WTC11 (cell line): ENCODE measurements around the gene CISD3. TPM values are rescaled to one million over a fixed set of nuclear protein-coding genes. Genes with fewer than 3 reads are reported as not detected.
A peak's percentile ranks its signal among the peaks of the same experiment; 100 is the strongest.

Experiments used
- ATAC-seq: fragments of 200-7000 bp; cut with Tn5 transposase; 2 replicates; pipeline ENCODE4 v1.10.0; 2021; ENCODE audit warnings: mild to moderate bottlenecking, moderate library complexity
- CTCF ChIA-PET: fragments of 300-600 bp; sonication (Branson Sonifier 250); formaldehyde crosslinking; loops from one replicate; lab custom pipeline; 2021; ENCODE audit warnings: antibody characterized with exemption; lab: Charles Lee
- POLR2A ChIA-PET: fragments of 350-600 bp; sonication (Branson Sonifier 250); formaldehyde crosslinking; loops from one replicate; lab custom pipeline; 2021; ENCODE audit warnings: antibody characterized with exemption; lab: Charles Lee
- DNase-seq: peaks from one replicate; pipeline ENCODE4 v3.0.0; 2021; ENCODE audit warnings: low spot score
- H3K27ac Mint-ChIP-seq: 2 replicates; pipeline ENCODE4 v1.8.0; 2021; ENCODE audit warnings: mixed read lengths
- H3K27me3 Mint-ChIP-seq: 2 replicates; pipeline ENCODE4 v1.8.0; 2021; ENCODE audit warnings: low read depth, mild to moderate bottlenecking, moderate library complexity, mixed read lengths
- H3K36me3 Mint-ChIP-seq: 2 replicates; pipeline ENCODE4 v1.8.0; 2021; ENCODE audit warnings: mixed read lengths
- H3K4me1 Mint-ChIP-seq: 2 replicates; pipeline ENCODE4 v1.8.0; 2022; ENCODE audit warnings: mixed read lengths
- H3K4me3 Mint-ChIP-seq: 2 replicates; pipeline ENCODE4 v1.8.0; 2021; ENCODE audit warnings: mild to moderate bottlenecking, moderate library complexity, mixed read lengths
- H3K9me3 Mint-ChIP-seq: 2 replicates; pipeline ENCODE4 v1.8.0; 2021; ENCODE audit warnings: mixed read lengths
- ETV6 ChIP-seq: sonication (generic); formaldehyde crosslinking; IDR thresholded peaks from 2 replicates; pipeline ENCODE4 v1.8.1; 2022; ENCODE audit warnings: mild to moderate bottlenecking, missing genetic modification reagents
- FOXJ3 ChIP-seq: sonication (generic); formaldehyde crosslinking; IDR thresholded peaks from 2 replicates; pipeline ENCODE4 v1.9.0; 2021; ENCODE audit warnings: missing genetic modification reagents, mild to moderate bottlenecking, borderline replicate concordance
- FOXK1 ChIP-seq: sonication (generic); formaldehyde crosslinking; IDR thresholded peaks from 2 replicates; pipeline ENCODE4 v1.8.0; 2022; ENCODE audit warnings: mild to moderate bottlenecking, moderate library complexity, missing genetic modification reagents
- FOXP4 ChIP-seq: sonication (generic); formaldehyde crosslinking; IDR thresholded peaks from 2 replicates; pipeline ENCODE4 v1.8.0; 2022; ENCODE audit warnings: mild to moderate bottlenecking, missing genetic modification reagents
- IRF2 ChIP-seq: sonication (generic); formaldehyde crosslinking; IDR thresholded peaks from 2 replicates; pipeline ENCODE4 v1.8.0; 2022; ENCODE audit warnings: low read depth, missing genetic modification reagents, borderline replicate concordance
- KAT7 ChIP-seq: sonication (generic); formaldehyde crosslinking; IDR thresholded peaks from 2 replicates; pipeline ENCODE4 v1.8.1; 2023; ENCODE audit warnings: missing genetic modification reagents, mild to moderate bottlenecking, borderline replicate concordance
- MXD4 ChIP-seq: fragments of 250-450 bp; sonication (Bioruptor Pico); IDR thresholded peaks from 2 replicates; pipeline ENCODE4 v1.8.0; 2021; ENCODE audit warnings: mild to moderate bottlenecking, moderate library complexity, borderline replicate concordance
- MYBL2 ChIP-seq: sonication (generic); formaldehyde crosslinking; IDR thresholded peaks from 2 replicates; pipeline ENCODE4 v1.8.1; 2023; ENCODE audit warnings: mild to moderate bottlenecking, moderate library complexity, missing genetic modification reagents
- NFYB ChIP-seq: sonication (generic); formaldehyde crosslinking; conservative IDR thresholded peaks from 2 replicates; pipeline ENCODE4 v1.8.0; 2022; ENCODE audit warnings: low read depth, missing genetic modification reagents
- RELA ChIP-seq: sonication (generic); formaldehyde crosslinking; IDR thresholded peaks from 2 replicates; pipeline ENCODE4 v1.8.1; 2022; ENCODE audit warnings: missing genetic modification reagents, mild to moderate bottlenecking, borderline replicate concordance
- ZNF263 ChIP-seq: sonication (generic); formaldehyde crosslinking; IDR thresholded peaks from 2 replicates; pipeline ENCODE4 v1.8.1; 2022; ENCODE audit warnings: low read depth, mild to moderate bottlenecking, moderate library complexity, missing genetic modification reagents
- ZNF281 ChIP-seq: sonication (generic); formaldehyde crosslinking; IDR thresholded peaks from 2 replicates; pipeline ENCODE4 v1.8.0; 2023; ENCODE audit warnings: mild to moderate bottlenecking, missing genetic modification reagents
- ZNF396 ChIP-seq: fragments of 250-450 bp; sonication (Bioruptor Pico); IDR thresholded peaks from 2 replicates; pipeline ENCODE4 v1.8.0; 2021; ENCODE audit warnings: mild to moderate bottlenecking, moderate library complexity, borderline replicate concordance
- total RNA-seq: library from RNA; stranded (reverse); gene quantifications from 3 replicates; pipeline ENCODE4 v1.2.3, GENCODE V29; 2021
- TF ChIP-seq, protein P1 (sequence below): sonication (generic); formaldehyde crosslinking; IDR thresholded peaks from 2 replicates; pipeline ENCODE4 v1.8.1; 2022; ENCODE audit warnings: low read depth, mild to moderate bottlenecking, moderate library complexity, missing genetic modification reagents, borderline replicate concordance
- TF ChIP-seq, protein P2 (sequence below): sonication (generic); formaldehyde crosslinking; IDR thresholded peaks from 2 replicates; pipeline ENCODE4 v1.8.0; 2023; ENCODE audit warnings: missing genetic modification reagents, mild to moderate bottlenecking, borderline replicate concordance
- TF ChIP-seq, protein P3 (sequence below): sonication (generic); formaldehyde crosslinking; IDR thresholded peaks from 2 replicates; pipeline ENCODE4 v1.8.1; 2023; ENCODE audit warnings: mild to moderate bottlenecking, moderate library complexity, missing genetic modification reagents
- TF ChIP-seq, protein P4 (sequence below): fragments of 250-450 bp; sonication (Bioruptor Pico); IDR thresholded peaks from 2 replicates; pipeline ENCODE4 v1.9.0; 2021; ENCODE audit warnings: mild to moderate bottlenecking

CISD3 gene
- total RNA-seq, 1 experiment from 2014 or later: 12.1 TPM

GRCh38 chr17:38746849-38747462 is 16.8 kb downstream of the CISD3 start:
- ATAC-seq (no peak), DNase-seq (no peak)
- peak overlapping the region; percentile 70; the same call in 1 of the 2 replicates for H3K27ac Mint-ChIP-seq

DNA sequence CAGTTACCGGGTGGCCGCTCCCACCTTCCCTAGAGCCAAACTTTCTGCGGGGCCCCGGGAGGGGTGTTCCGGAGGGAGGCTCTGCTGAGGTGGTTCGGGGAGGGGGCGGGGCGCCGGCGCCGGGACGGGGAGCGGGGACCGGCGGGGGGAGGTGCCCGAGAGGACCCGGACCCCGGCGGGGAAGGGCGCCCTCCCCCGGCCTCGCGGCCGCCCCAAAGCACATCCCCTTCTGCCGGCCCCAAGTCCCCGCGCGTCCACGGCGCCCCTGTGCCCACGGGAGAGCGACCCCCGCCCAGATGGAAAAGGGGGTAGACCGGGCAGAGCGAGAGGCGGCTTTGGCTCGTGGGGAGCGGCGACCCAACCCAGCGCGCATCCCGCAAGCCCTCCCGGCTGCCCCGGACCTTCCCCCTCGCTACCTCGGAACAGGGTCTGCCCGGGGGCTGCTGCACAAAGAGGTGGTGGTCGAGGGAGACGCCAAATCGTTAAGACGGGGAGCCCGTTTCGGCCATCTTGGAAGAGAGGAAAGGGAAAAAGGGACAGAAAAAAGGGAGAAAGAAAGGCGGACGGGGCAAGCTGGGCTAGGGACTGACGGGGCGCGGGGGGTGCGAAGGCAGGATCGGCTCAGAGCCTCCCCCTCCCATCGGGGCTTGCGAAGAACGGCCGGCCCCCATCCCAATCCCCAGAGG is 17.5 kb downstream of the CISD3 start:
- ChIA-PET POLR2A (no interaction called here), CTCF (no interaction called here)
- H3K4me3 Mint-ChIP-seq: peak overlapping the region; percentile 86
- peaks cover 48% of the 10 kb centered on the region for H3K4me1 Mint-ChIP-seq
- no peaks in the 10 kb centered on the region for H3K9me3 Mint-ChIP-seq
- no peak for ATAC-seq
- peaks cover 6% of the 10 kb centered on the region for H3K36me3 Mint-ChIP-seq
- DNase-seq: peak; percentile 64
- peaks cover 2% of the 10 kb centered on the region for H3K27me3 Mint-ChIP-seq
- peak overlapping the region; percentile 68; the same call in 1 of the 2 replicates for H3K27ac Mint-ChIP-seq
- TF ChIP-seq NFYB (CRISPR knock-in tag): no peak
- no peak for TF ChIP-seq MXD4
- no peak for TF ChIP-seq FOXJ3 (CRISPR knock-in tag)
- no peak for TF ChIP-seq RELA (CRISPR knock-in tag)
- TF ChIP-seq KAT7 (CRISPR knock-in tag): peak; percentile 33; the same call in 1 of the 2 replicates
- TF ChIP-seq ETV6 (CRISPR knock-in tag): peak; percentile 17; the same call in 1 of the 2 replicates
- TF ChIP-seq FOXP4: 0 out of 2 replicates have a peak, but pooled peaks have one; percentile 15
- TF ChIP-seq, protein P1, sequence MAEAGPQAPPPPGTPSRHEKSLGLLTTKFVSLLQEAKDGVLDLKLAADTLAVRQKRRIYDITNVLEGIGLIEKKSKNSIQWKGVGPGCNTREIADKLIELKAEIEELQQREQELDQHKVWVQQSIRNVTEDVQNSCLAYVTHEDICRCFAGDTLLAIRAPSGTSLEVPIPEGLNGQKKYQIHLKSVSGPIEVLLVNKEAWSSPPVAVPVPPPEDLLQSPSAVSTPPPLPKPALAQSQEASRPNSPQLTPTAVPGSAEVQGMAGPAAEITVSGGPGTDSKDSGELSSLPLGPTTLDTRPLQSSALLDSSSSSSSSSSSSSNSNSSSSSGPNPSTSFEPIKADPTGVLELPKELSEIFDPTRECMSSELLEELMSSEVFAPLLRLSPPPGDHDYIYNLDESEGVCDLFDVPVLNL (CRISPR knock-in tag): peak; percentile 63; the same call in 1 of the 2 replicates
- no peak for TF ChIP-seq ZNF263
- TF ChIP-seq FOXK1 (CRISPR knock-in tag): 0 out of 2 replicates have a peak, but pooled peaks have one; percentile 14
- TF ChIP-seq MYBL2: peak; percentile 61; the same call in 1 of the 2 replicates
- TF ChIP-seq, protein P2, sequence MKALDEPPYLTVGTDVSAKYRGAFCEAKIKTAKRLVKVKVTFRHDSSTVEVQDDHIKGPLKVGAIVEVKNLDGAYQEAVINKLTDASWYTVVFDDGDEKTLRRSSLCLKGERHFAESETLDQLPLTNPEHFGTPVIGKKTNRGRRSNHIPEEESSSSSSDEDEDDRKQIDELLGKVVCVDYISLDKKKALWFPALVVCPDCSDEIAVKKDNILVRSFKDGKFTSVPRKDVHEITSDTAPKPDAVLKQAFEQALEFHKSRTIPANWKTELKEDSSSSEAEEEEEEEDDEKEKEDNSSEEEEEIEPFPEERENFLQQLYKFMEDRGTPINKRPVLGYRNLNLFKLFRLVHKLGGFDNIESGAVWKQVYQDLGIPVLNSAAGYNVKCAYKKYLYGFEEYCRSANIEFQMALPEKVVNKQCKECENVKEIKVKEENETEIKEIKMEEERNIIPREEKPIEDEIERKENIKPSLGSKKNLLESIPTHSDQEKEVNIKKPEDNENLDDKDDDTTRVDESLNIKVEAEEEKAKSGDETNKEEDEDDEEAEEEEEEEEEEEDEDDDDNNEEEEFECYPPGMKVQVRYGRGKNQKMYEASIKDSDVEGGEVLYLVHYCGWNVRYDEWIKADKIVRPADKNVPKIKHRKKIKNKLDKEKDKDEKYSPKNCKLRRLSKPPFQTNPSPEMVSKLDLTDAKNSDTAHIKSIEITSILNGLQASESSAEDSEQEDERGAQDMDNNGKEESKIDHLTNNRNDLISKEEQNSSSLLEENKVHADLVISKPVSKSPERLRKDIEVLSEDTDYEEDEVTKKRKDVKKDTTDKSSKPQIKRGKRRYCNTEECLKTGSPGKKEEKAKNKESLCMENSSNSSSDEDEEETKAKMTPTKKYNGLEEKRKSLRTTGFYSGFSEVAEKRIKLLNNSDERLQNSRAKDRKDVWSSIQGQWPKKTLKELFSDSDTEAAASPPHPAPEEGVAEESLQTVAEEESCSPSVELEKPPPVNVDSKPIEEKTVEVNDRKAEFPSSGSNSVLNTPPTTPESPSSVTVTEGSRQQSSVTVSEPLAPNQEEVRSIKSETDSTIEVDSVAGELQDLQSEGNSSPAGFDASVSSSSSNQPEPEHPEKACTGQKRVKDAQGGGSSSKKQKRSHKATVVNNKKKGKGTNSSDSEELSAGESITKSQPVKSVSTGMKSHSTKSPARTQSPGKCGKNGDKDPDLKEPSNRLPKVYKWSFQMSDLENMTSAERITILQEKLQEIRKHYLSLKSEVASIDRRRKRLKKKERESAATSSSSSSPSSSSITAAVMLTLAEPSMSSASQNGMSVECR: peak; percentile 2; the same call in 1 of the 2 replicates
- 0 out of 2 replicates have a peak, but pooled peaks have one; percentile 19 for TF ChIP-seq ZNF281 (CRISPR knock-in tag)

More at GRCh38 chr17:38746849-38747462, 16.8 kb downstream of the CISD3 start:
- peak overlapping the region; percentile 86 for H3K4me3 Mint-ChIP-seq
- POLR2A ChIA-PET: no interaction called here
- no peaks in the 10 kb centered on the region for H3K9me3 Mint-ChIP-seq
- peaks cover 53% of the 10 kb centered on the region for H3K4me1 Mint-ChIP-seq
- no peak for TF ChIP-seq ZNF396 (CRISPR knock-in tag)
- no peak for TF ChIP-seq IRF2 (CRISPR knock-in tag)
- TF ChIP-seq, protein P3, sequence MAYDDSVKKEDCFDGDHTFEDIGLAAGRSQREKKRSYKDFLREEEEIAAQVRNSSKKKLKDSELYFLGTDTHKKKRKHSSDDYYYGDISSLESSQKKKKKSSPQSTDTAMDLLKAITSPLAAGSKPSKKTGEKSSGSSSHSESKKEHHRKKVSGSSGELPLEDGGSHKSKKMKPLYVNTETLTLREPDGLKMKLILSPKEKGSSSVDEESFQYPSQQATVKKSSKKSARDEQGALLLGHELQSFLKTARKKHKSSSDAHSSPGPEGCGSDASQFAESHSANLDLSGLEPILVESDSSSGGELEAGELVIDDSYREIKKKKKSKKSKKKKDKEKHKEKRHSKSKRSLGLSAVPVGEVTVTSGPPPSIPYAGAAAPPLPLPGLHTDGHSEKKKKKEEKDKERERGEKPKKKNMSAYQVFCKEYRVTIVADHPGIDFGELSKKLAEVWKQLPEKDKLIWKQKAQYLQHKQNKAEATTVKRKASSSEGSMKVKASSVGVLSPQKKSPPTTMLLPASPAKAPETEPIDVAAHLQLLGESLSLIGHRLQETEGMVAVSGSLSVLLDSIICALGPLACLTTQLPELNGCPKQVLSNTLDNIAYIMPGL (CRISPR knock-in tag): peak; percentile 5; the same call in 1 of the 2 replicates
- TF ChIP-seq, protein P4, sequence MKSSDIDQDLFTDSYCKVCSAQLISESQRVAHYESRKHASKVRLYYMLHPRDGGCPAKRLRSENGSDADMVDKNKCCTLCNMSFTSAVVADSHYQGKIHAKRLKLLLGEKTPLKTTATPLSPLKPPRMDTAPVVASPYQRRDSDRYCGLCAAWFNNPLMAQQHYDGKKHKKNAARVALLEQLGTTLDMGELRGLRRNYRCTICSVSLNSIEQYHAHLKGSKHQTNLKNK (CRISPR knock-in tag): no peak
- H3K36me3 Mint-ChIP-seq: peaks cover 5% of the 10 kb centered on the region; the same call in 1 of the 2 replicates
- CTCF ChIA-PET: interaction anchor here (1.0 to 2.1 kb wide), 4 partner anchors 12 to 238 kb away, joined by 3 to 29 read pairs (median 3); no protein-coding TSS in a partner anchor
- peaks cover 2% of the 10 kb centered on the region for H3K27me3 Mint-ChIP-seq
